Stimulated activated naive CD8-positive, alpha-beta T cell treated with anti-CD3 and anti-CD28 coated beads, Interleukin-15, Interleukin-2, amounts not matched to agents 100 ng/mL and 50 ng/mL, for 24 hours (primary cell): ENCODE measurements around the gene ANKRD60.

Experiments used
- H3K27ac Mint-ChIP-seq: one replicate; pipeline ENCODE4 v1.8.0; 2021; ENCODE audit warnings: mild to moderate bottlenecking, mixed read lengths
- H3K27me3 Mint-ChIP-seq: one replicate; pipeline ENCODE4 v1.8.0; 2021; ENCODE audit warnings: mixed read lengths
- H3K36me3 Mint-ChIP-seq: one replicate; pipeline ENCODE4 v1.8.0; 2021; ENCODE audit warnings: low read depth, mixed read lengths
- H3K4me1 Mint-ChIP-seq: one replicate; pipeline ENCODE4 v1.8.0; 2021; ENCODE audit warnings: low read depth, mixed read lengths
- H3K4me3 Mint-ChIP-seq: one replicate; pipeline ENCODE4 v1.8.0; 2021; ENCODE audit warnings: mild to moderate bottlenecking, mixed read lengths
- H3K9me3 Mint-ChIP-seq: one replicate; pipeline ENCODE4 v1.8.0; 2021; ENCODE audit warnings: mixed read lengths

ANKRD60 gene

GRCh38 chr20:58228484-58229197 lies at the start of gene ANKRD60:
Gene ANKRD60 (minus strand): TSS chr20:58228653. CDS start chr20:58228653, 0 bp downstream.
- Mint-ChIP-seq H3K36me3 (peaks cover 31% of the 10 kb centered on the region), H3K27ac (peak within 1 kb of the TSS; percentile 17), H3K4me1 (peaks cover 32% of the 10 kb centered on the region), H3K4me3 (peak within 1 kb of the TSS; percentile 74), H3K27me3 (peaks cover 57% of the 10 kb centered on the region), H3K9me3 (no peaks in the 10 kb centered on the region)

GRCh38 chr20:58277578-58278472 lies 49.4 kb upstream of the ANKRD60 start:
- no peaks in the 10 kb centered on the region for H3K27me3 Mint-ChIP-seq
- H3K4me1 Mint-ChIP-seq: peaks cover 5% of the 10 kb centered on the region
- no peaks in the 10 kb centered on the region for H3K9me3 Mint-ChIP-seq
- no peak overlapping the region for H3K27ac Mint-ChIP-seq
- H3K36me3 Mint-ChIP-seq: peaks cover 49% of the 10 kb centered on the region
- H3K4me3 Mint-ChIP-seq: no peak overlapping the region

GRCh38 chr20:58277107-58277506 lies 48.7 kb upstream of the ANKRD60 start:
- Mint-ChIP-seq H3K27ac (no peak overlapping the region), H3K4me1 (peaks cover 7% of the 10 kb centered on the region)

GRCh38 chr20:58274384-58274783 lies 45.9 kb upstream of the ANKRD60 start:
- Mint-ChIP-seq H3K9me3 (no peaks in the 10 kb centered on the region), H3K4me3 (no peak overlapping the region), H3K27me3 (no peaks in the 10 kb centered on the region), H3K4me1 (peaks cover 30% of the 10 kb centered on the region), H3K36me3 (peaks cover 40% of the 10 kb centered on the region), H3K27ac (no peak overlapping the region)

More at GRCh38 chr20:58277107-58277506, 48.7 kb upstream of the ANKRD60 start:
- Mint-ChIP-seq H3K9me3 (no peaks in the 10 kb centered on the region), H3K36me3 (peaks cover 49% of the 10 kb centered on the region), H3K4me3 (no peak overlapping the region), H3K27me3 (no peaks in the 10 kb centered on the region)

- Mint-ChIP-seq H3K36me3 (peaks cover 45% of the 10 kb centered on the region), H3K4me1 (peaks cover 51% of the 10 kb centered on the region), H3K9me3 (no peaks in the 10 kb centered on the region), H3K27ac (no peak overlapping the region), H3K27me3 (no peaks in the 10 kb centered on the region), H3K4me3 (no peak overlapping the region)
Measured at GRCh38 chr20:58271606-58272351, 43.3 kb upstream of the ANKRD60 start.

- peaks cover 24% of the 10 kb centered on the region for H3K36me3 Mint-ChIP-seq
- H3K9me3 Mint-ChIP-seq: no peaks in the 10 kb centered on the region
- peak overlapping the region; percentile 28 for H3K4me3 Mint-ChIP-seq
- no peaks in the 10 kb centered on the region for H3K27me3 Mint-ChIP-seq
- H3K27ac Mint-ChIP-seq: peak overlapping the region; percentile 84
- peaks cover 55% of the 10 kb centered on the region for H3K4me1 Mint-ChIP-seq
Measured at GRCh38 chr20:58268936-58269619, 40.6 kb upstream of the ANKRD60 start.

GRCh38 chr20:58268421-58268821 lies 40.0 kb upstream of the ANKRD60 start:
- Mint-ChIP-seq H3K4me1 (peaks cover 55% of the 10 kb centered on the region), H3K27ac (peak overlapping the region; percentile 84), H3K36me3 (peaks cover 24% of the 10 kb centered on the region), H3K4me3 (no peak overlapping the region), H3K27me3 (no peaks in the 10 kb centered on the region), H3K9me3 (no peaks in the 10 kb centered on the region)

GRCh38 chr20:58267389-58268215 lies 39.1 kb upstream of the ANKRD60 start:
- H3K36me3 Mint-ChIP-seq: peaks cover 31% of the 10 kb centered on the region
- peak overlapping the region; percentile 84 for H3K27ac Mint-ChIP-seq
- peaks cover 55% of the 10 kb centered on the region for H3K4me1 Mint-ChIP-seq
- no peaks in the 10 kb centered on the region for H3K27me3 Mint-ChIP-seq
- H3K4me3 Mint-ChIP-seq: no peak overlapping the region
- H3K9me3 Mint-ChIP-seq: no peaks in the 10 kb centered on the region

GRCh38 chr20:58264271-58264670 lies 35.8 kb upstream of the ANKRD60 start:
- no peaks in the 10 kb centered on the region for H3K27me3 Mint-ChIP-seq
- H3K4me3 Mint-ChIP-seq: no peak overlapping the region
- H3K36me3 Mint-ChIP-seq: peaks cover 31% of the 10 kb centered on the region
- no peak overlapping the region for H3K27ac Mint-ChIP-seq
- H3K9me3 Mint-ChIP-seq: no peaks in the 10 kb centered on the region
- peaks cover 30% of the 10 kb centered on the region for H3K4me1 Mint-ChIP-seq

- Mint-ChIP-seq H3K9me3 (no peaks in the 10 kb centered on the region), H3K27ac (no peak overlapping the region), H3K36me3 (peaks cover 35% of the 10 kb centered on the region), H3K27me3 (no peaks in the 10 kb centered on the region), H3K4me1 (peaks cover 14% of the 10 kb centered on the region), H3K4me3 (no peak overlapping the region)
Measured at GRCh38 chr20:58261660-58262059, 33.2 kb upstream of the ANKRD60 start.

- H3K9me3 Mint-ChIP-seq: no peaks in the 10 kb centered on the region
- H3K27me3 Mint-ChIP-seq: no peaks in the 10 kb centered on the region
- no peak overlapping the region for H3K27ac Mint-ChIP-seq
- no peak overlapping the region for H3K4me3 Mint-ChIP-seq
- H3K36me3 Mint-ChIP-seq: peaks cover 37% of the 10 kb centered on the region
- H3K4me1 Mint-ChIP-seq: peaks cover 21% of the 10 kb centered on the region
Measured at GRCh38 chr20:58260006-58260405, 31.6 kb upstream of the ANKRD60 start.

GRCh38 chr20:58256842-58257241 lies 28.4 kb upstream of the ANKRD60 start:
- peaks cover 31% of the 10 kb centered on the region for H3K4me1 Mint-ChIP-seq
- H3K27me3 Mint-ChIP-seq: no peaks in the 10 kb centered on the region
- H3K36me3 Mint-ChIP-seq: peaks cover 53% of the 10 kb centered on the region
- H3K4me3 Mint-ChIP-seq: no peak overlapping the region
- no peaks in the 10 kb centered on the region for H3K9me3 Mint-ChIP-seq
- no peak overlapping the region for H3K27ac Mint-ChIP-seq

GRCh38 chr20:58256307-58256706 lies 27.9 kb upstream of the ANKRD60 start:
- no peaks in the 10 kb centered on the region for H3K27me3 Mint-ChIP-seq
- H3K9me3 Mint-ChIP-seq: no peaks in the 10 kb centered on the region
- no peak overlapping the region for H3K4me3 Mint-ChIP-seq
- H3K4me1 Mint-ChIP-seq: peaks cover 32% of the 10 kb centered on the region
- H3K36me3 Mint-ChIP-seq: peaks cover 53% of the 10 kb centered on the region
- H3K27ac Mint-ChIP-seq: no peak overlapping the region

GRCh38 chr20:58254890-58255289 lies 26.4 kb upstream of the ANKRD60 start:
- H3K27me3 Mint-ChIP-seq: no peaks in the 10 kb centered on the region
- H3K27ac Mint-ChIP-seq: no peak overlapping the region
- H3K36me3 Mint-ChIP-seq: peaks cover 56% of the 10 kb centered on the region
- H3K4me1 Mint-ChIP-seq: peaks cover 32% of the 10 kb centered on the region
- no peak overlapping the region for H3K4me3 Mint-ChIP-seq
- no peaks in the 10 kb centered on the region for H3K9me3 Mint-ChIP-seq
